Neuronal stem cell (in vitro differentiated cells): ENCODE results near the gene RGS18.

ENCODE experiments used
- DNase-seq: peaks from one replicate; pipeline ENCODE4 v3.0.0-alpha.2; 2013; ENCODE audit warnings: low spot score
- H2AFZ ChIP-seq: one replicate; pipeline ENCODE4 v1.6.1; 2013; ENCODE audit warnings: mild to moderate bottlenecking, low read length, inconsistent platforms
- H2AK5ac ChIP-seq: 2 replicates; pipeline ENCODE4 v1.6.1; 2013; ENCODE audit warnings: low read depth, mild to moderate bottlenecking, inconsistent platforms, low read length, moderate library complexity, mixed read lengths
- H2BK120ac ChIP-seq: 2 replicates; pipeline ENCODE4 v1.6.1; 2013; ENCODE audit warnings: low read depth, mild to moderate bottlenecking, inconsistent platforms, low read length, moderate library complexity, mixed read lengths
- H2BK12ac ChIP-seq: one replicate; pipeline ENCODE4 v1.6.1; 2013; ENCODE audit warnings: low read length, inconsistent platforms
- H2BK15ac ChIP-seq: 2 replicates; pipeline ENCODE4 v1.6.1; 2013; ENCODE audit warnings: mild to moderate bottlenecking, low read length, inconsistent platforms, mixed read lengths
- H2BK5ac ChIP-seq: one replicate; pipeline ENCODE4 v1.6.1; 2013; ENCODE audit warnings: inconsistent platforms, mild to moderate bottlenecking, low read length, moderate library complexity
- H3K14ac ChIP-seq: one replicate; pipeline ENCODE4 v1.6.1; 2013; ENCODE audit warnings: low read length, inconsistent platforms
- H3K18ac ChIP-seq: 2 replicates; pipeline ENCODE4 v1.6.1; 2013; ENCODE audit warnings: low read length, inconsistent platforms
- H3K23ac ChIP-seq: 2 replicates; pipeline ENCODE4 v1.6.1; 2013; ENCODE audit warnings: low read depth, mild to moderate bottlenecking, mixed read lengths, low read length, inconsistent platforms; ENCODE audit not compliant: poor library complexity
- H3K27ac ChIP-seq: replicated peaks from 3 replicates; pipeline ENCODE4 v1.5.1; 2013; ENCODE audit warnings: low read length, inconsistent platforms
- H3K27me3 ChIP-seq, 3 experiments: 2 replicates each; pipeline ENCODE4 v1.6.1; 2013; ENCODE audit warnings: low read length in 3 of 3, mild to moderate bottlenecking in 2 of 3, inconsistent platforms in 1 of 3, low read depth in 1 of 3, mixed read lengths in 1 of 3, moderate library complexity in 1 of 3; ENCODE audit not compliant: control insufficient read depth in 3 of 3, insufficient read depth in 3 of 3
- H3K36me3 ChIP-seq, 2 donors: replicated peaks in 1 of 2; 2 replicates each; pipeline ENCODE4 v1.6.1; 2013; ENCODE audit warnings: low read length in 2 of 2; ENCODE audit not compliant: control insufficient read depth in 2 of 2, insufficient read depth in 2 of 2
- H3K4ac ChIP-seq: 2 replicates; pipeline ENCODE4 v1.6.1; 2013; ENCODE audit warnings: inconsistent platforms, mild to moderate bottlenecking, low read length, moderate library complexity
- H3K4me1 ChIP-seq, 2 donors: 1 replicate in 1 of 2; 2 replicates in 1 of 2; pipeline ENCODE4 v1.6.1; 2013; ENCODE audit warnings: low read length in 2 of 2, low read depth in 1 of 2; ENCODE audit not compliant: control insufficient read depth in 2 of 2, insufficient read depth in 1 of 2
- H3K4me2 ChIP-seq: one replicate; pipeline ENCODE4 v1.6.1; 2013; ENCODE audit warnings: mild to moderate bottlenecking, low read length, inconsistent platforms; ENCODE audit not compliant: insufficient read depth, poor library complexity, severe bottlenecking
- H3K4me3 ChIP-seq, 2 donors: 2 replicates each; pipeline ENCODE4 v1.5.1; 2013; ENCODE audit warnings: low read length in 2 of 2, mild to moderate bottlenecking in 2 of 2, inconsistent platforms in 1 of 2, moderate library complexity in 1 of 2
- H3K79me1 ChIP-seq: one replicate; pipeline ENCODE4 v1.6.1; 2013; ENCODE audit warnings: low read depth, mild to moderate bottlenecking, inconsistent platforms, low read length, moderate library complexity
- H3K9ac ChIP-seq: one replicate; pipeline ENCODE4 v1.6.1; 2013; ENCODE audit warnings: mild to moderate bottlenecking, low read depth, low read length, inconsistent platforms; ENCODE audit not compliant: poor library complexity
- H3K9me3 ChIP-seq, 2 donors: replicated peaks in 1 of 2; 2 replicates each; pipeline versions ENCODE3 to v1.6.1; 2013; ENCODE audit warnings: low read length in 2 of 2, mild to moderate bottlenecking in 2 of 2, inconsistent platforms in 1 of 2, low read depth in 1 of 2, mixed read lengths in 1 of 2, moderate library complexity in 1 of 2; ENCODE audit not compliant: control insufficient read depth in 2 of 2, insufficient read depth in 1 of 2
- H4K8ac ChIP-seq: one replicate; pipeline ENCODE4 v1.6.1; 2013; ENCODE audit warnings: low read depth, mild to moderate bottlenecking, inconsistent platforms, low read length, moderate library complexity
- H4K91ac ChIP-seq: one replicate; pipeline ENCODE4 v1.6.1; 2013; ENCODE audit warnings: low read length, low read depth, mild to moderate bottlenecking, inconsistent platforms; ENCODE audit not compliant: poor library complexity
- WGBS, 2 donors: extraction: QIAGEN DNeasy Blood & Tissue Kit; methylation state at CpG; one replicate each; pipeline ENCODE4 v1.1.7; 2013; ENCODE audit warnings: missing lambda C conversion rate in 2 of 2, mixed read lengths in 1 of 2; ENCODE audit not compliant: insufficient read length in 2 of 2, insufficient replicate concordance in 1 of 2; ENCODE audit errors: extremely low coverage in 2 of 2; 5-methylcytosine and 5-hydroxymethylcytosine counted together

The RGS18 gene

DNA sequence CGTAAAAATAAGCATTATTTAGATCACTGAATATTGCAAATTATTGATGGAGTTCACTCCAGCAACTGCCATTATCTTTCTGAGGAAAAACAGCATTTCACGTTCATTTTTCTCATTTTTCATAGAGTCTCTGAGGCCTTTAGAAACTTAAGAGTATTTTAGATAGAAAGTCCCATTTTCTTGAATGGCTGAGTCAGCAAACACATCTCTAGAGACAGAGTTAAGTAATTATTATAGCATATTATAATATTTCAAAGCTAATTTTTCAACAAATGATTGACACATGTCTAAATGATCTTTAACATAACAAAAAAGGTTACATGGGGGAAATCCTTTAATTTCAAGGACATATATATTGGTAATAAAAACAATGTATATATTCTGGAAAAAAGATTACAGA lies 31.8 kb downstream of the RGS18 start:
- H3K18ac ChIP-seq = no peak overlapping the region

GRCh38 chr1:192201303-192201702 lies 43.0 kb downstream of the RGS18 start:
- H3K4me3 ChIP-seq = peak overlapping the region in 1 of 2 donors; percentile 37
- no peak overlapping the region for H2BK5ac ChIP-seq
- no peak overlapping the region for H2BK15ac ChIP-seq
- no peak overlapping the region for H4K8ac ChIP-seq
- no peak overlapping the region for H3K14ac ChIP-seq
- H3K27me3 ChIP-seq = no peaks in the 10 kb centered on the region
- no peaks in the 10 kb centered on the region for H3K79me1 ChIP-seq
- H3K4me2 ChIP-seq = no peak overlapping the region
- peaks cover 5 to 7% of the 10 kb centered on the region in 2 donors for H3K9me3 ChIP-seq
- no peak for DNase-seq
- no peak overlapping the region for H2AFZ ChIP-seq
- no peaks in the 10 kb centered on the region for H3K36me3 ChIP-seq
- no CpG with 5 or more reads among the region's 5 CpGs for WGBS, 2 donors
- no peak overlapping the region for H2BK12ac ChIP-seq
- H3K9ac ChIP-seq = no peak overlapping the region
- H3K18ac ChIP-seq = no peak overlapping the region
- H2BK120ac ChIP-seq = no peak overlapping the region
- no peak overlapping the region for H3K23ac ChIP-seq
- no peak overlapping the region for H2AK5ac ChIP-seq
- no peak overlapping the region for H4K91ac ChIP-seq
- no peak overlapping the region for H3K27ac ChIP-seq
- H3K4ac ChIP-seq = no peak overlapping the region
- H3K4me1 ChIP-seq = no peaks in the 10 kb centered on the region

More for the DNA sequence above, 31.8 kb downstream of the RGS18 start:
- Histone ChIP-seq H2AK5ac (no peak overlapping the region), H3K9me3 (no peaks in the 10 kb centered on the region), H3K4me2 (no peak overlapping the region), H3K4me3 (no peak overlapping the region), H3K79me1 (no peaks in the 10 kb centered on the region), H3K36me3 (no peaks in the 10 kb centered on the region), H2BK120ac (no peak overlapping the region), H2BK12ac (no peak overlapping the region), H3K4ac (no peak overlapping the region), H4K91ac (no peak overlapping the region), H3K9ac (no peak overlapping the region), H3K14ac (no peak overlapping the region), H3K27ac (no peak overlapping the region), H3K4me1 (no peaks in the 10 kb centered on the region), H2AFZ (no peak overlapping the region), H2BK5ac (no peak overlapping the region), H4K8ac (no peak overlapping the region), H3K27me3 (no peaks in the 10 kb centered on the region), H3K23ac (no peak overlapping the region), H2BK15ac (no peak overlapping the region)
- WGBS, 2 donors = no CpG with 5 or more reads among the region's 2 CpGs
- no peak for DNase-seq

- no peak overlapping the region for H3K23ac ChIP-seq
- no peak overlapping the region for H2BK12ac ChIP-seq
- no peak overlapping the region for H2BK15ac ChIP-seq
- no peak overlapping the region for H4K8ac ChIP-seq
- H3K4me3 ChIP-seq = no peak overlapping the region
- H3K4me1 ChIP-seq = no peaks in the 10 kb centered on the region
- no peak for DNase-seq
- H2AFZ ChIP-seq = no peak overlapping the region
- no peak overlapping the region for H3K4me2 ChIP-seq
- no peaks in the 10 kb centered on the region for H3K9me3 ChIP-seq
- no peak overlapping the region for H3K14ac ChIP-seq
- no peaks in the 10 kb centered on the region for H3K79me1 ChIP-seq
- H3K36me3 ChIP-seq = no peaks in the 10 kb centered on the region
- H2BK5ac ChIP-seq = no peak overlapping the region
- H3K18ac ChIP-seq = no peak overlapping the region
- H2AK5ac ChIP-seq = no peak overlapping the region
- no peak overlapping the region for H3K9ac ChIP-seq
- no peak overlapping the region for H3K4ac ChIP-seq
- H2BK120ac ChIP-seq = no peak overlapping the region
- H4K91ac ChIP-seq = no peak overlapping the region
- no peaks in the 10 kb centered on the region for H3K27me3 ChIP-seq
- no peak overlapping the region for H3K27ac ChIP-seq
Measured at GRCh38 chr1:192224396-192224795, 66.1 kb downstream of the RGS18 start.

- Histone ChIP-seq H2BK120ac (no peak overlapping the region), H3K4me1 (no peaks in the 10 kb centered on the region), H3K4me3 (no peak overlapping the region), H3K14ac (no peak overlapping the region), H3K36me3 (no peaks in the 10 kb centered on the region), H3K4me2 (no peak overlapping the region), H4K8ac (no peak overlapping the region), H2AK5ac (no peak overlapping the region), H3K23ac (no peak overlapping the region), H2AFZ (no peak overlapping the region), H3K79me1 (no peaks in the 10 kb centered on the region), H3K9ac (no peak overlapping the region), H3K27me3 (no peaks in the 10 kb centered on the region), H3K27ac (no peak overlapping the region), H2BK15ac (no peak overlapping the region), H3K4ac (no peak overlapping the region), H2BK5ac (no peak overlapping the region), H4K91ac (no peak overlapping the region), H2BK12ac (no peak overlapping the region), H3K18ac (no peak overlapping the region), H3K9me3 (no peaks in the 10 kb centered on the region)
- no peak for DNase-seq
Measured at GRCh38 chr1:192224846-192225245, 66.6 kb downstream of the RGS18 start.
